ENCODE measurements around the gene TASP1.

- TF ChIP-seq CTCF (IDR thresholded peaks at IDR 0.05 in 8 of 11, conservative IDR thresholded peaks at IDR 0.05 in 3 of 11) (no peak), POLR2AphosphoS5 (IDR thresholded peaks at IDR 0.05) (no peak), POLR2A (IDR thresholded peaks at IDR 0.05) (no peak)
Measured at GRCh38 chr20:13355941-13356486, 282.7 kb downstream of the TASP1 start.

All from spleen (tissue), 7 donors.